Measurements from ENCODE around the gene AFF3.

GRCh38 chr2:99834426-99834825, 308.0 kb downstream of the AFF3 start:
- TF ChIP-seq, protein P1, sequence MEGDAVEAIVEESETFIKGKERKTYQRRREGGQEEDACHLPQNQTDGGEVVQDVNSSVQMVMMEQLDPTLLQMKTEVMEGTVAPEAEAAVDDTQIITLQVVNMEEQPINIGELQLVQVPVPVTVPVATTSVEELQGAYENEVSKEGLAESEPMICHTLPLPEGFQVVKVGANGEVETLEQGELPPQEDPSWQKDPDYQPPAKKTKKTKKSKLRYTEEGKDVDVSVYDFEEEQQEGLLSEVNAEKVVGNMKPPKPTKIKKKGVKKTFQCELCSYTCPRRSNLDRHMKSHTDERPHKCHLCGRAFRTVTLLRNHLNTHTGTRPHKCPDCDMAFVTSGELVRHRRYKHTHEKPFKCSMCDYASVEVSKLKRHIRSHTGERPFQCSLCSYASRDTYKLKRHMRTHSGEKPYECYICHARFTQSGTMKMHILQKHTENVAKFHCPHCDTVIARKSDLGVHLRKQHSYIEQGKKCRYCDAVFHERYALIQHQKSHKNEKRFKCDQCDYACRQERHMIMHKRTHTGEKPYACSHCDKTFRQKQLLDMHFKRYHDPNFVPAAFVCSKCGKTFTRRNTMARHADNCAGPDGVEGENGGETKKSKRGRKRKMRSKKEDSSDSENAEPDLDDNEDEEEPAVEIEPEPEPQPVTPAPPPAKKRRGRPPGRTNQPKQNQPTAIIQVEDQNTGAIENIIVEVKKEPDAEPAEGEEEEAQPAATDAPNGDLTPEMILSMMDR (IDR thresholded peaks at IDR 0.05), result no peak
- TF ChIP-seq POLR2A (IDR thresholded peaks at IDR 0.05), result no peak

All from uterus (tissue), 2 donors.